Measurements from ENCODE around the gene PSMC5. TPM values are rescaled to one million over a fixed set of nuclear protein-coding genes. Genes with fewer than 3 reads are reported as not detected.

Gene PSMC5
- polyA plus RNA-seq, 1 donor from 2014 or later: 69.5 TPM

- no peaks in the 10 kb centered on the region for H4K20me1 ChIP-seq (ENCODE audit: insufficient read depth)
Observed at GRCh38 chr17:63786971-63787711, 40.1 kb upstream of the PSMC5 start.

DNA sequence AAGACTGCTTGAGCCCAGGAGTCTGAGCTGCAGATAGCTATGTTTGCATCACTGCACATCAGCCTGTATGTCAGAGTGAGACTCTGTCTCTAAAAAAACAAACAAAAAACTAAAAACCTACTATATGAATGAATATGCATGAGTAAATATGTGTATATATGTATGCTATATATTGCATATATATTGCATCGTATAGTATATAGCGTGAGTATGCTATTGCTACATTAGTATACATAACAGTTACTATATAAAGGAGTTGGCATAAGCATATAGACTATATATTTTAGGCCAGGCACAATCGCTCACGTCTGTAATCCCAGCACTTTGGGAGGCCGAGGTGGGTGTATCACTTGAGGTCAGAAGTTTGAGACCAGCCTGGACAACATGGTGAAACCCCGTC, 37.2 kb upstream of the PSMC5 start:
- Histone ChIP-seq H3K79me2 (replicated peaks; ENCODE audit: insufficient read depth, low read length) (peaks cover 6% of the 10 kb centered on the region), H3K36me3 (ENCODE audit: insufficient read depth, low read length) (no peaks in the 10 kb centered on the region), H3K9ac (ENCODE audit: low read length) (no peak overlapping the region), H3F3A (ENCODE audit: insufficient read depth, low read length, poor library complexity, severe bottlenecking) (no peaks in the 10 kb centered on the region), H3K4me3 (ENCODE audit: low read length) (no peak overlapping the region), H2AFZ (ENCODE audit: low read depth, low read length) (no peak overlapping the region), H3K9me3 (ENCODE audit: low read length) (no peaks in the 10 kb centered on the region), H3K4me2 (ENCODE audit: low read length) (no peak overlapping the region), H3K27ac (ENCODE audit: low read length) (no peak overlapping the region), H4K20me1 (ENCODE audit: insufficient read depth) (no peaks in the 10 kb centered on the region), H3K9me2 (ENCODE audit: insufficient read depth, low read length) (no peaks in the 10 kb centered on the region), H3K27me3 (ENCODE audit: insufficient read depth, low read depth, low read length) (no peaks in the 10 kb centered on the region)
- TF ChIP-seq POLR2AphosphoS5 (IDR thresholded peaks at IDR 0.05) (no peak), EP300 (conservative IDR thresholded peaks at IDR 0.05; ENCODE audit: poor library complexity, severe bottlenecking) (no peak), RAD21 (conservative IDR thresholded peaks at IDR 0.05) (no peak), CTCF (IDR thresholded peaks at IDR 0.05; ENCODE audit: poor library complexity, severe bottlenecking) (no peak), EZH2 (IDR thresholded peaks at IDR 0.05; ENCODE audit: borderline replicate concordance, insufficient read depth, low read length, poor library complexity, severe bottlenecking) (no peak), SMC3 (conservative IDR thresholded peaks at IDR 0.05; ENCODE audit: poor library complexity) (no peak), TAF1 (IDR thresholded peaks at IDR 0.05; ENCODE audit: low read depth) (no peak)

More at GRCh38 chr17:63786971-63787711, 40.1 kb upstream of the PSMC5 start:
- Histone ChIP-seq H3K4me3 (ENCODE audit: low read length) (no peak overlapping the region), H2AFZ (ENCODE audit: low read depth, low read length) (no peak overlapping the region), H3K27me3 (ENCODE audit: insufficient read depth, low read depth, low read length) (no peaks in the 10 kb centered on the region), H3K9me2 (ENCODE audit: insufficient read depth, low read length) (no peaks in the 10 kb centered on the region), H3K9ac (ENCODE audit: low read length) (no peak overlapping the region), H3K4me2 (ENCODE audit: low read length) (no peak overlapping the region), H3K27ac (ENCODE audit: low read length) (no peak overlapping the region), H3K79me2 (replicated peaks; ENCODE audit: insufficient read depth, low read length) (peaks cover 27% of the 10 kb centered on the region), H3K36me3 (ENCODE audit: insufficient read depth, low read length) (no peaks in the 10 kb centered on the region), H3F3A (ENCODE audit: insufficient read depth, low read length, poor library complexity, severe bottlenecking) (no peaks in the 10 kb centered on the region), H3K9me3 (ENCODE audit: low read length) (no peaks in the 10 kb centered on the region)
- TF ChIP-seq SMC3 (conservative IDR thresholded peaks at IDR 0.05; ENCODE audit: poor library complexity) (no peak), MXI1 (conservative IDR thresholded peaks at IDR 0.05; ENCODE audit: poor library complexity, severe bottlenecking) (no peak), CTCF (IDR thresholded peaks at IDR 0.05; ENCODE audit: poor library complexity, severe bottlenecking) (no peak), REST (IDR thresholded peaks at IDR 0.05; ENCODE audit: borderline replicate concordance) (no peak), EP300 (conservative IDR thresholded peaks at IDR 0.05; ENCODE audit: poor library complexity, severe bottlenecking) (no peak), EZH2 (IDR thresholded peaks at IDR 0.05; ENCODE audit: borderline replicate concordance, insufficient read depth, low read length, poor library complexity, severe bottlenecking) (no peak), RAD21 (conservative IDR thresholded peaks at IDR 0.05) (no peak), TAF1 (IDR thresholded peaks at IDR 0.05; ENCODE audit: low read depth) (no peak), POLR2AphosphoS5 (IDR thresholded peaks at IDR 0.05) (no peak)
